ENCODE data around the gene IRGC.

The IRGC gene

DNA sequence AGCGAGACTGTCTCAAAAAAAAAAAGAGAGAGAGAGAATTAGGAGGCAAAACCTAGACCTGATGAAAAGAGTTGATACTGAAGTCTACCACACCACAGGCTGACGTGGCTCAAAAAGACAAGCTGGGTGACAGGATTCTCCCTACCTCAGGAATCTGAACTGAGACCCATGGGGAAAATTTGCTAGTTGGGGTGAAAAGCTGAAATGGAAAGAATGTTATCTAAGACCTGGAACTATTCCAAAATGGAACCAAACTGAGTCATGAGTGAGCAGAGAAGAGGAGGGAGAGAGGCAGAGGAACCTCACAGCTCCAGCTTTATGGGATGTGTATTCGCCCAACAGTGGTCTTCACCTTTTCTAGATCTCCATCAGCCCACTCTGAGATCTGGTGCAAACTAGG, 27.2 kb downstream of the IRGC start:
- H3K9ac ChIP-seq (ENCODE audit: low read length): no peak overlapping the region
- H3K27ac ChIP-seq (ENCODE audit: low read depth, low read length): no peak overlapping the region
- no peaks in the 10 kb centered on the region for H3K27me3 ChIP-seq (ENCODE audit: insufficient read depth, low read length)
- H3K23ac ChIP-seq (ENCODE audit: low read length): no peak overlapping the region
- H2BK120ac ChIP-seq (ENCODE audit: insufficient read depth, low read length, poor library complexity): no peak overlapping the region
- H3K36me3 ChIP-seq (ENCODE audit: control insufficient read depth in 1 of 2, insufficient read depth in 2 of 2, low read length in 2 of 2): peaks cover 56 to 65% of the 10 kb centered on the region in 2 experiments
- H3K79me1 ChIP-seq (ENCODE audit: low read length): peaks cover 5% of the 10 kb centered on the region
- no peak overlapping the region for H2AFZ ChIP-seq (ENCODE audit: insufficient read depth, low read length, poor library complexity)
- WGBS (ENCODE audit: extremely low coverage, insufficient coverage, insufficient read length): no CpG with 5 or more reads among the region's 3 CpGs
- no peaks in the 10 kb centered on the region for H3K9me3 ChIP-seq (ENCODE audit: insufficient read depth, low read depth, low read length)
- H3K14ac ChIP-seq (ENCODE audit: low read length): no peak overlapping the region
- H4K8ac ChIP-seq (ENCODE audit: low read depth, low read length): no peak overlapping the region
- H2BK12ac ChIP-seq (ENCODE audit: low read length): no peak overlapping the region
- no peak overlapping the region for H2BK5ac ChIP-seq (ENCODE audit: low read depth, low read length, poor library complexity)
- H3K4me3 ChIP-seq (ENCODE audit: low read depth, low read length): no peak overlapping the region
- no peak for DNase-seq
- H3K4me1 ChIP-seq (ENCODE audit: control insufficient read depth in 1 of 2, insufficient read depth in 2 of 2, low read length in 2 of 2): peaks cover 11% of the 10 kb centered on the region in 2 experiments
- no peaks in the 10 kb centered on the region for H3K79me2 ChIP-seq (ENCODE audit: control insufficient read depth, insufficient read depth, low read length, poor library complexity)
- no peak overlapping the region for H3K4ac ChIP-seq (ENCODE audit: low read depth, low read length)
- no peak overlapping the region for H2AK5ac ChIP-seq (ENCODE audit: low read length)
- no peak overlapping the region for H3K4me2 ChIP-seq (ENCODE audit: low read length)
- H3K18ac ChIP-seq (ENCODE audit: low read length): no peak overlapping the region
- no peak overlapping the region for H4K91ac ChIP-seq (ENCODE audit: low read depth, low read length)
- no peak overlapping the region for H4K12ac ChIP-seq (ENCODE audit: low read depth, low read length)

DNA sequence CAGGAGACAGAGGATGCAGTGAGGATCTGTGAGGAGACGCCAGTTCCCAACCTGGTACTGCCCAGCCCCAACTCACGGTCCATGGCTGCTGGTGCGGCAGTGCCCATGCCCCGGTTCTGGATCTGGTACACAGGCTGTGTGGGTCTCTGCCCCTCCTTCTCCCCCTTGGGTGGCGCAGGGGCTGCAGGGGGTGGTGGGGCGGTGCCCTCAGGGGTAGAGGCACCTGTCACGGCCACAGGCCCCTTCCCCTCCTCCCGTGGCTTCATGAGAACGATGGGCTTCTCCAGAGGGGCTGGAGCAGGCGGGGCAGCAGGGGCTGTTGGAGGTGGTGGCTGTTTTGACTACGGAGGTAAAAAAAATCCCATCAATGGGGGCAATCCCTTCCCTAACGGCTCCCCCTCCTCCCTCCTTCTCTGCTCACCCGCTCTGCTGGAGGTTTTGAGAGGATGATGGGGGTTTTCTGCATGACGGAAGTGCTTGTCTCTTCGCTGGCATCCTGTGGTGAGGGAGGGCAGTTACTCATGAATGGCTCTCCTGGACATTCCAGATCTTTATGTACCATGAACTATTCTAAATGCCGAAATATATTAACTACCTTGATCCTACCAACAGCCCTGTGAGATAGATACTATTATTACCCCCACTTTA, 31.8 kb downstream of the IRGC start:
- peaks cover 11% of the 10 kb centered on the region for H3K79me1 ChIP-seq (ENCODE audit: low read length)
- WGBS (ENCODE audit: extremely low coverage, insufficient coverage, insufficient read length): no CpG with 5 or more reads among the region's 16 CpGs
- H3K9ac ChIP-seq (ENCODE audit: low read length): no peak overlapping the region
- no peak overlapping the region for H2AK5ac ChIP-seq (ENCODE audit: low read length)
- peaks cover 45 to 61% of the 10 kb centered on the region in 2 experiments for H3K36me3 ChIP-seq (ENCODE audit: control insufficient read depth in 1 of 2, insufficient read depth in 2 of 2, low read length in 2 of 2)
- no peaks in the 10 kb centered on the region for H3K79me2 ChIP-seq (ENCODE audit: control insufficient read depth, insufficient read depth, low read length, poor library complexity)
- H3K27ac ChIP-seq (ENCODE audit: low read depth, low read length): no peak overlapping the region
- H3K4me1 ChIP-seq (ENCODE audit: control insufficient read depth in 1 of 2, insufficient read depth in 2 of 2, low read length in 2 of 2): peaks cover 15 to 24% of the 10 kb centered on the region in 2 experiments
- H4K8ac ChIP-seq (ENCODE audit: low read depth, low read length): no peak overlapping the region
- H3K23ac ChIP-seq (ENCODE audit: low read length): no peak overlapping the region
- H3K4me2 ChIP-seq (ENCODE audit: low read length): no peak overlapping the region
- H3K4ac ChIP-seq (ENCODE audit: low read depth, low read length): no peak overlapping the region
- H2BK5ac ChIP-seq (ENCODE audit: low read depth, low read length, poor library complexity): no peak overlapping the region
- H3K14ac ChIP-seq (ENCODE audit: low read length): no peak overlapping the region
- no peak overlapping the region for H2BK12ac ChIP-seq (ENCODE audit: low read length)
- no peak overlapping the region for H4K12ac ChIP-seq (ENCODE audit: low read depth, low read length)
- H3K27me3 ChIP-seq (ENCODE audit: insufficient read depth, low read length): no peaks in the 10 kb centered on the region
- no peak overlapping the region for H3K18ac ChIP-seq (ENCODE audit: low read length)
- no peaks in the 10 kb centered on the region for H3K9me3 ChIP-seq (ENCODE audit: insufficient read depth, low read depth, low read length)
- H2BK120ac ChIP-seq (ENCODE audit: insufficient read depth, low read length, poor library complexity): no peak overlapping the region
- H3K4me3 ChIP-seq (ENCODE audit: low read depth, low read length): no peak overlapping the region
- H4K91ac ChIP-seq (ENCODE audit: low read depth, low read length): no peak overlapping the region
- no peak for DNase-seq
- no peak overlapping the region for H2AFZ ChIP-seq (ENCODE audit: insufficient read depth, low read length, poor library complexity)

DNA sequence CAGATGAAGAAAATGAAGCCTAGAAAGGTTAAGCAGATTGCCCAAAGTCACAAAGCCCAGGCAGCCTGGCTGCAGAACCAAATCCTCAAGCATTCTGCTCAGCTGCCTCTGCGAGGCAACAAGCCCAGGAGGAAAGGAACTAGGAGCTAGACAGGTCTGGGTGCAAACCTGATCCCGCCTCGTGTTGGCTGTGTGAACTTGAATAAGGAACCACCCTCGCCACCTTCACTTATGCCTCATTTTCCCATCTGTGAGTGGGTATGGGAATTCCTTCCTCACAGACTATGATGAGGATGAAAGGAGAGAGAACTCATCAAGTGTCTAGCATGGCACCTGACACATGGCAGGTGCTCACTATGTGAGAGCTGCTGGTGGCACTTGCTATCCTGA, 32.3 kb downstream of the IRGC start:
- Histone ChIP-seq H3K4me1 (ENCODE audit: control insufficient read depth in 1 of 2, insufficient read depth in 2 of 2, low read length in 2 of 2) (peaks cover 15 to 25% of the 10 kb centered on the region in 2 experiments), H2BK5ac (ENCODE audit: low read depth, low read length, poor library complexity) (no peak overlapping the region)
- no CpG with 5 or more reads among the region's 4 CpGs for WGBS (ENCODE audit: extremely low coverage, insufficient coverage, insufficient read length)

DNA sequence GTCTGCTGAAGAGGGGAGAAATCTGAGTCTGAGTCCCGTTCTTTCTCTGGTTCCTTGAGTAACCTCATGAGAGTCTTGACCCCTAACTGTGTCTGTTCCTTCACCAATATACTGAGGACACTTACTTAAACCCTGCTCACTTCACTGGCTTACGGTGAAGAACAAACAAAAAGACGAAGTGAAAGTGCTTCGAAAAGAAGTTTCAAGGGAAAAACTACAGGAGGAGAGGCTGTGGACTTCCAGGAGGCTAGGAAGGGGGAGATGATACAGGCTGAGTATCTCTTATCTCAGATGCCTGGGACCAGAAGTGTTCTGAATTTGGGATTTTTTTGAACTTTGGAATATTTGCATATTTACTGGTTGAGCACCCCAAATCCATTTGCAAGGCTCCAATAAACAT, 32.8 kb downstream of the IRGC start:
- H3K9me3 ChIP-seq (ENCODE audit: insufficient read depth, low read depth, low read length): no peaks in the 10 kb centered on the region
- H3K27me3 ChIP-seq (ENCODE audit: insufficient read depth, low read length): no peaks in the 10 kb centered on the region
- H2BK12ac ChIP-seq (ENCODE audit: low read length): no peak overlapping the region
- H3K23ac ChIP-seq (ENCODE audit: low read length): no peak overlapping the region
- H2BK5ac ChIP-seq (ENCODE audit: low read depth, low read length, poor library complexity): no peak overlapping the region
- H3K14ac ChIP-seq (ENCODE audit: low read length): no peak overlapping the region
- H4K91ac ChIP-seq (ENCODE audit: low read depth, low read length): no peak overlapping the region
- no peak overlapping the region for H4K12ac ChIP-seq (ENCODE audit: low read depth, low read length)
- H4K8ac ChIP-seq (ENCODE audit: low read depth, low read length): no peak overlapping the region
- no peak overlapping the region for H3K18ac ChIP-seq (ENCODE audit: low read length)
- no peak for DNase-seq
- H2AFZ ChIP-seq (ENCODE audit: insufficient read depth, low read length, poor library complexity): no peak overlapping the region
- no peak overlapping the region for H3K4me2 ChIP-seq (ENCODE audit: low read length)
- H2AK5ac ChIP-seq (ENCODE audit: low read length): no peak overlapping the region
- H3K9ac ChIP-seq (ENCODE audit: low read length): no peak overlapping the region
- H3K4ac ChIP-seq (ENCODE audit: low read depth, low read length): no peak overlapping the region
- no peak overlapping the region for H3K4me3 ChIP-seq (ENCODE audit: low read depth, low read length)
- H3K79me2 ChIP-seq (ENCODE audit: control insufficient read depth, insufficient read depth, low read length, poor library complexity): no peaks in the 10 kb centered on the region
- H3K79me1 ChIP-seq (ENCODE audit: low read length): peaks cover 16% of the 10 kb centered on the region
- no peak overlapping the region for H3K27ac ChIP-seq (ENCODE audit: low read depth, low read length)
- H2BK120ac ChIP-seq (ENCODE audit: insufficient read depth, low read length, poor library complexity): no peak overlapping the region
- WGBS (ENCODE audit: extremely low coverage, insufficient coverage, insufficient read length): no CpG with 5 or more reads among the region's 4 CpGs
- H3K36me3 ChIP-seq (ENCODE audit: control insufficient read depth in 1 of 2, insufficient read depth in 2 of 2, low read length in 2 of 2): peaks cover 40 to 53% of the 10 kb centered on the region in 2 experiments
- peaks cover 19 to 29% of the 10 kb centered on the region in 2 experiments for H3K4me1 ChIP-seq (ENCODE audit: control insufficient read depth in 1 of 2, insufficient read depth in 2 of 2, low read length in 2 of 2)

More for the DNA sequence above, 32.3 kb downstream of the IRGC start:
- Histone ChIP-seq H2AFZ (ENCODE audit: insufficient read depth, low read length, poor library complexity) (no peak overlapping the region), H3K27me3 (ENCODE audit: insufficient read depth, low read length) (no peaks in the 10 kb centered on the region), H2AK5ac (ENCODE audit: low read length) (no peak overlapping the region), H3K9me3 (ENCODE audit: insufficient read depth, low read depth, low read length) (no peaks in the 10 kb centered on the region), H3K79me1 (ENCODE audit: low read length) (peaks cover 12% of the 10 kb centered on the region), H2BK12ac (ENCODE audit: low read length) (peak overlapping the region; percentile 35), H3K23ac (ENCODE audit: low read length) (no peak overlapping the region), H2BK120ac (ENCODE audit: insufficient read depth, low read length, poor library complexity) (no peak overlapping the region), H4K8ac (ENCODE audit: low read depth, low read length) (no peak overlapping the region), H3K4me3 (ENCODE audit: low read depth, low read length) (no peak overlapping the region), H3K4ac (ENCODE audit: low read depth, low read length) (no peak overlapping the region), H3K79me2 (ENCODE audit: control insufficient read depth, insufficient read depth, low read length, poor library complexity) (no peaks in the 10 kb centered on the region), H3K9ac (ENCODE audit: low read length) (no peak overlapping the region), H3K36me3 (ENCODE audit: control insufficient read depth in 1 of 2, insufficient read depth in 2 of 2, low read length in 2 of 2) (peaks cover 43 to 57% of the 10 kb centered on the region in 2 experiments), H3K14ac (ENCODE audit: low read length) (no peak overlapping the region), H3K18ac (ENCODE audit: low read length) (peak overlapping the region; percentile 48), H3K4me2 (ENCODE audit: low read length) (no peak overlapping the region), H4K91ac (ENCODE audit: low read depth, low read length) (peak overlapping the region; percentile 29), H3K27ac (ENCODE audit: low read depth, low read length) (no peak overlapping the region), H4K12ac (ENCODE audit: low read depth, low read length) (no peak overlapping the region)
- no peak for DNase-seq

All from trophoblast cell (in vitro differentiated cells and primary cell).